H9 (cell line): ENCODE results near the gene ARHGAP24. TPM values are rescaled to one million over a fixed set of nuclear protein-coding genes. Genes with fewer than 3 reads are reported as not detected.

Experiments used
- DNase-seq: peaks from one replicate; pipeline ENCODE4 v3.0.0-alpha.2; 2017
- H2AFZ ChIP-seq: one replicate; pipeline ENCODE4 v1.6.1; 2013; ENCODE audit warnings: mild to moderate bottlenecking, low read length, control low read depth, moderate library complexity
- H2AK5ac ChIP-seq: 2 replicates; pipeline ENCODE4 v1.6.1; 2013; ENCODE audit warnings: low read length, control low read depth, mixed read lengths; ENCODE audit not compliant: insufficient read length
- H2BK120ac ChIP-seq: one replicate; pipeline ENCODE4 v1.6.1; 2013; ENCODE audit warnings: low read depth, mild to moderate bottlenecking, low read length, control low read depth, inconsistent platforms; ENCODE audit not compliant: poor library complexity, severe bottlenecking
- H2BK12ac ChIP-seq: 2 replicates; pipeline ENCODE4 v1.6.1; 2013; ENCODE audit warnings: low read length, control low read depth, mixed read lengths, low read depth; ENCODE audit not compliant: insufficient read length
- H2BK15ac ChIP-seq: 2 replicates; pipeline ENCODE4 v1.6.1; 2013; ENCODE audit warnings: low read depth, low read length, control low read depth
- H2BK20ac ChIP-seq: one replicate; pipeline ENCODE4 v1.6.1; 2013; ENCODE audit warnings: low read depth, mild to moderate bottlenecking, low read length, control low read depth, inconsistent platforms; ENCODE audit not compliant: poor library complexity, severe bottlenecking
- H2BK5ac ChIP-seq: 2 replicates; pipeline ENCODE4 v1.6.1; 2013; ENCODE audit warnings: low read length, control low read depth, mixed read lengths; ENCODE audit not compliant: insufficient read length
- H3K14ac ChIP-seq: 2 replicates; pipeline ENCODE4 v1.6.1; 2013; ENCODE audit warnings: low read length, control low read depth; ENCODE audit not compliant: insufficient read depth
- H3K18ac ChIP-seq: 2 replicates; pipeline ENCODE4 v1.6.1; 2013; ENCODE audit warnings: low read depth, mild to moderate bottlenecking, mixed read lengths, low read length, control low read depth; ENCODE audit not compliant: insufficient read length
- H3K23ac ChIP-seq: 2 replicates; pipeline ENCODE4 v1.6.1; 2013; ENCODE audit warnings: low read length, control low read depth, mixed read lengths, low read depth; ENCODE audit not compliant: insufficient read length
- H3K23me2 ChIP-seq: 2 replicates; pipeline ENCODE4 v1.6.1; 2013; ENCODE audit warnings: low read depth, mild to moderate bottlenecking, mixed read lengths, low read length, control low read depth; ENCODE audit not compliant: insufficient read length, poor library complexity, severe bottlenecking
- H3K27ac ChIP-seq: 2 replicates; pipeline ENCODE4 v1.5.1; 2013; ENCODE audit warnings: low read length, control low read depth, mixed read lengths, low read depth; ENCODE audit not compliant: insufficient read length
- H3K27me3 ChIP-seq: 2 replicates; pipeline ENCODE4 v1.6.1; 2013; ENCODE audit warnings: low read length, control low read depth, inconsistent platforms; ENCODE audit not compliant: insufficient read depth
- H3K4ac ChIP-seq: 2 replicates; pipeline ENCODE4 v1.6.1; 2013; ENCODE audit warnings: low read depth, mild to moderate bottlenecking, control low read depth, inconsistent platforms, low read length, moderate library complexity
- H3K4me1 ChIP-seq: 2 replicates; pipeline ENCODE4 v1.6.1; 2013; ENCODE audit warnings: low read length, control low read depth, inconsistent platforms; ENCODE audit not compliant: insufficient read depth
- H3K4me2 ChIP-seq: 2 replicates; pipeline ENCODE4 v1.6.1; 2013; ENCODE audit warnings: low read length, control low read depth, mixed read lengths; ENCODE audit not compliant: insufficient read length, insufficient read depth
- H3K56ac ChIP-seq: 2 replicates; pipeline ENCODE4 v1.6.1; 2013; ENCODE audit warnings: low read depth, mild to moderate bottlenecking, mixed read lengths, low read length, control low read depth; ENCODE audit not compliant: insufficient read length
- H3K79me1 ChIP-seq: 2 replicates; pipeline ENCODE4 v1.6.1; 2013; ENCODE audit warnings: low read depth, mild to moderate bottlenecking, moderate library complexity, low read length, control low read depth, inconsistent platforms; ENCODE audit not compliant: insufficient read depth, poor library complexity, severe bottlenecking
- H3K79me2 ChIP-seq: 2 replicates; pipeline ENCODE4 v1.6.1; 2013; ENCODE audit warnings: low read length, control low read depth, inconsistent platforms; ENCODE audit not compliant: insufficient read depth
- H3K9ac ChIP-seq: 2 replicates; pipeline ENCODE4 v1.6.1; 2013; ENCODE audit warnings: low read length, control low read depth, mixed read lengths; ENCODE audit not compliant: insufficient read length; ENCODE audit errors: extremely low read depth
- H3K9me3 ChIP-seq: one replicate; pipeline ENCODE4 v1.6.1; 2013; ENCODE audit warnings: low read depth, low read length, inconsistent platforms; ENCODE audit not compliant: control insufficient read depth
- H3T11ph ChIP-seq: one replicate; pipeline ENCODE4 v1.6.1; 2013; ENCODE audit warnings: mild to moderate bottlenecking, low read length, control low read depth, inconsistent platforms
- H4K20me1 ChIP-seq: one replicate; pipeline ENCODE4 v1.6.1; 2013; ENCODE audit not compliant: control insufficient read depth, insufficient read length, insufficient read depth
- H4K5ac ChIP-seq: 2 replicates; pipeline ENCODE4 v1.6.1; 2013; ENCODE audit warnings: low read depth, mild to moderate bottlenecking, mixed read lengths, low read length, control low read depth; ENCODE audit not compliant: insufficient read length
- H4K8ac ChIP-seq: replicated peaks from 2 replicates; pipeline ENCODE4 v1.6.1; 2013; ENCODE audit warnings: low read length, control low read depth, mixed read lengths, low read depth; ENCODE audit not compliant: insufficient read length
- H4K91ac ChIP-seq: 2 replicates; pipeline ENCODE4 v1.6.1; 2013; ENCODE audit warnings: low read depth, mild to moderate bottlenecking, moderate library complexity, mixed read lengths, low read length, control low read depth; ENCODE audit not compliant: insufficient read length
- H3K27ac Mint-ChIP-seq, 3 experiments: 2 replicates in 2 of 3; 3 replicates in 1 of 3; pipeline ENCODE4 v1.8.0; 2020 to 2021; ENCODE audit warnings: mixed read lengths in 3 of 3, mild to moderate bottlenecking in 1 of 3, moderate library complexity in 1 of 3
- H3K27me3 Mint-ChIP-seq: 2 replicates; pipeline ENCODE4 v1.8.0; 2021; ENCODE audit warnings: low read depth, mild to moderate bottlenecking, moderate library complexity, mixed read lengths
- H3K36me3 Mint-ChIP-seq, 3 experiments: 2 replicates in 2 of 3; 3 replicates in 1 of 3; pipeline ENCODE4 v1.8.0; 2020 to 2021; ENCODE audit warnings: low read depth in 3 of 3, mixed read lengths in 3 of 3; ENCODE audit not compliant: insufficient read depth in 1 of 3
- H3K4me1 Mint-ChIP-seq, 2 experiments: 2 replicates each; pipeline ENCODE4 v1.8.0; 2020; ENCODE audit warnings: mixed read lengths in 2 of 2
- H3K4me3 Mint-ChIP-seq, 2 experiments: 2 replicates in 1 of 2; 3 replicates in 1 of 2; pipeline ENCODE4 v1.8.0; 2020 to 2021; ENCODE audit warnings: mild to moderate bottlenecking in 2 of 2, mixed read lengths in 2 of 2, moderate library complexity in 1 of 2
- H3K9me3 Mint-ChIP-seq, 2 experiments: 2 replicates in 1 of 2; 3 replicates in 1 of 2; pipeline ENCODE4 v1.8.0; 2020; ENCODE audit warnings: mild to moderate bottlenecking in 2 of 2, mixed read lengths in 2 of 2, moderate library complexity in 1 of 2
- WGBS: extraction: QIAGEN DNeasy Blood & Tissue Kit; methylation state at CpG from one replicate; pipeline ENCODE4 v1.1.7; 2013; ENCODE audit warnings: missing lambda C conversion rate, low lambda C conversion rate, mixed read lengths; ENCODE audit not compliant: insufficient read length; ENCODE audit errors: extremely low coverage; 5-methylcytosine and 5-hydroxymethylcytosine counted together
- total RNA-seq: library from RNA; stranded (reverse); gene quantifications from 2 replicates; pipeline ENCODE4 v1.2.1, GENCODE V29; 2021
- TF ChIP-seq, protein P1 (sequence below): fragments of 200-600 bp; sonication (generic); conservative IDR thresholded peaks from 3 replicates; pipeline ENCODE4 v1.8.0; 2021; ENCODE audit warnings: antibody characterized with exemption, mild to moderate bottlenecking

The ARHGAP24 gene
- total RNA-seq, 1 experiment from 2014 or later = 0.37 TPM

DNA sequence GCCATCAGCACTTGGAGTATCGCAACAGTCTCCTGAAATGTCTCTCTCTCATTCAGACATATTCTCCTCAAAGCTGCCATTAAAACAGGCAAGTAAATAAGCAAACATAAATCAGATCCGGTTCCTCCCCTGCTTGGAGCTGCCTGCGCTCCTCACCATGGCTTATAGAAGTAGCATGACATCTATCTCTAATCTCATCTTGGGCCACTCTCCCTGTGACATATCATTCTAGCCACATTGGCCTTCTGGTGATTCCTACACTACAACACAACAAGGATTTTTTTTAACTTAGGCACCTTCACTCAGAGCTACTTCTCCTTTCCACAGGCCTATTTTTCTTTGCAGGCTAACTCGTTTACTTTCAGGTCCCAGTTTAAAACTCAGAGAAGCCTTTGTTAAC is 387.9 kb downstream of the ARHGAP24 start:
- no peaks in the 10 kb centered on the region for H3K79me2 ChIP-seq
- H3K23ac ChIP-seq = no peak overlapping the region

More for the DNA sequence above, 387.9 kb downstream of the ARHGAP24 start:
- H3K79me1 ChIP-seq = no peaks in the 10 kb centered on the region
- H2AFZ ChIP-seq = no peak overlapping the region
- H3K9ac ChIP-seq = no peak overlapping the region
- Mint-ChIP-seq H3K36me3 (no peaks in the 10 kb centered on the region), H3K27ac (no peak overlapping the region), H3K27me3 (no peaks in the 10 kb centered on the region), H3K4me1 (peaks cover 3 to 8% of the 10 kb centered on the region in 2 experiments), H3K9me3 (no peaks in the 10 kb centered on the region), H3K4me3 (no peak overlapping the region)
- H3K4me1 ChIP-seq = no peaks in the 10 kb centered on the region
- H2BK5ac ChIP-seq = no peak overlapping the region
- no peak overlapping the region for H2AK5ac ChIP-seq
- H3K9me3 ChIP-seq = no peaks in the 10 kb centered on the region
- H4K91ac ChIP-seq = no peak overlapping the region
- WGBS = no CpG with 5 or more reads among the region's 4 CpGs
- H4K5ac ChIP-seq = no peak overlapping the region
- no peaks in the 10 kb centered on the region for H3K27me3 ChIP-seq
- no peak overlapping the region for H2BK12ac ChIP-seq
- no peak overlapping the region for H2BK120ac ChIP-seq
- H3K56ac ChIP-seq = no peak overlapping the region
- no peak overlapping the region for H3K27ac ChIP-seq
- TF ChIP-seq, protein P1, sequence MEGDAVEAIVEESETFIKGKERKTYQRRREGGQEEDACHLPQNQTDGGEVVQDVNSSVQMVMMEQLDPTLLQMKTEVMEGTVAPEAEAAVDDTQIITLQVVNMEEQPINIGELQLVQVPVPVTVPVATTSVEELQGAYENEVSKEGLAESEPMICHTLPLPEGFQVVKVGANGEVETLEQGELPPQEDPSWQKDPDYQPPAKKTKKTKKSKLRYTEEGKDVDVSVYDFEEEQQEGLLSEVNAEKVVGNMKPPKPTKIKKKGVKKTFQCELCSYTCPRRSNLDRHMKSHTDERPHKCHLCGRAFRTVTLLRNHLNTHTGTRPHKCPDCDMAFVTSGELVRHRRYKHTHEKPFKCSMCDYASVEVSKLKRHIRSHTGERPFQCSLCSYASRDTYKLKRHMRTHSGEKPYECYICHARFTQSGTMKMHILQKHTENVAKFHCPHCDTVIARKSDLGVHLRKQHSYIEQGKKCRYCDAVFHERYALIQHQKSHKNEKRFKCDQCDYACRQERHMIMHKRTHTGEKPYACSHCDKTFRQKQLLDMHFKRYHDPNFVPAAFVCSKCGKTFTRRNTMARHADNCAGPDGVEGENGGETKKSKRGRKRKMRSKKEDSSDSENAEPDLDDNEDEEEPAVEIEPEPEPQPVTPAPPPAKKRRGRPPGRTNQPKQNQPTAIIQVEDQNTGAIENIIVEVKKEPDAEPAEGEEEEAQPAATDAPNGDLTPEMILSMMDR = no peak
- H3K4ac ChIP-seq = no peak overlapping the region
- no peak overlapping the region for H4K8ac ChIP-seq
- H2BK15ac ChIP-seq = no peak overlapping the region
- no peak overlapping the region for H3K14ac ChIP-seq
- H4K20me1 ChIP-seq = no peaks in the 10 kb centered on the region
- DNase-seq = no peak
- H3K23me2 ChIP-seq = no peaks in the 10 kb centered on the region
- no peak overlapping the region for H3K18ac ChIP-seq
- no peak overlapping the region for H3T11ph ChIP-seq
- no peak overlapping the region for H3K4me2 ChIP-seq
- no peak overlapping the region for H2BK20ac ChIP-seq
